A549 (cell line): Measurements from ENCODE around the gene ERCC8. TPM values are rescaled to one million over a fixed set of nuclear protein-coding genes. Genes with fewer than 3 reads are reported as not detected.

Experiments
- ATAC-seq, 2 experiments: fragments of 200-7000 bp in 1 of 2; fragments of >200 bp in 1 of 2; cut with Nextera tagmentation in 1 of 2; cut with Tn5 transposase in 1 of 2; 3 replicates each; pipeline versions ENCODE4 v1.8.0 to v1.9.1; 2018 to 2020; ENCODE audit warnings: mild to moderate bottlenecking in 1 of 2, moderate library complexity in 1 of 2
- CTCF ChIA-PET: fragments of 300-600 bp; sonication (Branson Sonifier 250); formaldehyde crosslinking; extraction: SDS; loops from one replicate; lab custom pipeline; 2021; ENCODE audit warnings: antibody characterized with exemption, inconsistent platforms; lab: Yijun Ruan, JAX
- POLR2A ChIA-PET: fragments of 350-600 bp; formaldehyde crosslinking; extraction: SDS; loops from one replicate; lab custom pipeline; 2021; ENCODE audit warnings: antibody characterized with exemption, inconsistent platforms; lab: Yijun Ruan, JAX
- DNase-seq, 2 experiments: peaks; one replicate each; pipeline versions ENCODE4 v3.0.0 to v3.0.0-alpha.2; 2011 to 2016; ENCODE audit warnings: low read depth in 1 of 2, low spot score in 1 of 2
- FAIRE-seq: peaks from 2 replicates; lab custom pipeline; 2011; peaks lifted over from hg19 to GRCh38; lab: Jason Lieb, UNC
- H3K27ac ChIP-seq, 2 experiments: fragments of >200 bp; sonication (Bioruptor Twin); formaldehyde crosslinking; 3 replicates each; pipeline ENCODE4 v1.5.1; 2016 to 2017
- H3K4me1 ChIP-seq: fragments of >200 bp; sonication (Bioruptor Twin); formaldehyde crosslinking; 3 replicates; pipeline ENCODE4 v1.6.1; 2016
- H3K4me2 ChIP-seq: fragments of >200 bp; sonication (Bioruptor Twin); formaldehyde crosslinking; 3 replicates; pipeline ENCODE4 v1.6.1; 2016
- H3K4me3 ChIP-seq: fragments of >200 bp; sonication (Bioruptor Twin); formaldehyde crosslinking; 3 replicates; pipeline ENCODE4 v1.5.1; 2016
- H3K9me3 ChIP-seq: fragments of >200 bp; sonication (Bioruptor Twin); formaldehyde crosslinking; 3 replicates; pipeline ENCODE4 v1.6.1; 2016
- ATOH8 ChIP-seq: fragments of 250-450 bp; sonication (Bioruptor Pico); IDR thresholded peaks from 2 replicates; pipeline ENCODE4 v1.5.0; 2020; ENCODE audit warnings: low read depth, mild to moderate bottlenecking, moderate library complexity
- BCL3 ChIP-seq: fragments of >200 bp; sonication (Bioruptor Twin); formaldehyde crosslinking; IDR thresholded peaks from 3 replicates; pipeline ENCODE4 v1.6.1; 2016
- BHLHE40 ChIP-seq: IDR thresholded peaks from 2 replicates; pipeline ENCODE4 v1.6.1; 2012; ENCODE audit warnings: low read depth, low read length, inconsistent platforms
- CBX8 ChIP-seq: fragments of 200-600 bp; sonication (generic); IDR thresholded peaks from 2 replicates; pipeline ENCODE4 v1.6.1; 2016
- CEBPB ChIP-seq, 2 experiments: fragments of >200 bp in 1 of 2; sonication (Bioruptor Twin) in 1 of 2; formaldehyde crosslinking in 1 of 2; IDR thresholded peaks; 2 replicates each; pipeline ENCODE4 v1.6.1; 2012 to 2016
- CHD2 ChIP-seq: fragments of 150-350 bp; IDR thresholded peaks from 2 replicates; pipeline ENCODE4 v1.6.1; 2014; ENCODE audit warnings: low read length; ENCODE audit not compliant: partially characterized antibody
- FOSB ChIP-seq: fragments of 250-450 bp; sonication (Bioruptor Pico); IDR thresholded peaks from 2 replicates; pipeline ENCODE4 v1.5.0; 2020; ENCODE audit warnings: mild to moderate bottlenecking, moderate library complexity
- FOSL2 ChIP-seq, 2 experiments: fragments of 450-650 bp in 1 of 2; fragments of >200 bp in 1 of 2; sonication (Bioruptor Twin) in 1 of 2; formaldehyde crosslinking; IDR thresholded peaks; 2 replicates each; pipeline versions ENCODE4 v1.5.0 to v1.6.1; 2016 to 2020; ENCODE audit warnings: mild to moderate bottlenecking in 1 of 2, moderate library complexity in 1 of 2
- HEYL ChIP-seq: fragments of 250-450 bp; sonication (Bioruptor Pico); IDR thresholded peaks from 2 replicates; pipeline ENCODE4 v1.8.0; 2021; ENCODE audit warnings: mild to moderate bottlenecking, moderate library complexity
- KDM5A ChIP-seq: fragments of 200-600 bp; sonication (generic); IDR thresholded peaks from 2 replicates; pipeline ENCODE4 v1.6.1; 2016; ENCODE audit warnings: antibody characterized with exemption, mild to moderate bottlenecking
- MAX ChIP-seq: IDR thresholded peaks from 2 replicates; pipeline ENCODE4 v1.6.1; 2012
- NR3C1 ChIP-seq: fragments of >200 bp; sonication (Bioruptor Twin); formaldehyde crosslinking; IDR thresholded peaks from 3 replicates; pipeline ENCODE4 v1.6.1; 2017
- PHF8 ChIP-seq: fragments of 200-600 bp; sonication (generic); IDR thresholded peaks from 2 replicates; pipeline ENCODE4 v1.6.1; 2016; ENCODE audit warnings: low read depth, mild to moderate bottlenecking, antibody characterized with exemption, moderate library complexity, borderline replicate concordance
- POLR2A ChIP-seq: IDR thresholded peaks from 2 replicates; pipeline ENCODE4 v1.6.1; 2012; ENCODE audit warnings: mild to moderate bottlenecking, low read length
- REST ChIP-seq: fragments of 200-600 bp; sonication (generic); IDR thresholded peaks from 2 replicates; pipeline ENCODE4 v1.6.1; 2016; ENCODE audit warnings: antibody characterized with exemption, mild to moderate bottlenecking, moderate library complexity
- SREBF2 ChIP-seq: fragments of 450-650 bp; IDR thresholded peaks from 2 replicates; pipeline ENCODE4 v1.6.1; 2014; ENCODE audit warnings: mild to moderate bottlenecking, moderate library complexity
- TFCP2L1 ChIP-seq: fragments of 250-450 bp; sonication (Bioruptor Pico); IDR thresholded peaks from 2 replicates; pipeline ENCODE4 v1.5.0; 2021; ENCODE audit warnings: mild to moderate bottlenecking
- TP53 ChIP-seq: fragments of 250-450 bp; sonication (Bioruptor Pico); IDR thresholded peaks from 2 replicates; pipeline ENCODE4 v1.5.0; 2021; ENCODE audit warnings: mild to moderate bottlenecking, moderate library complexity
- ZNF302 ChIP-seq: fragments of 250-450 bp; sonication (Bioruptor Pico); IDR thresholded peaks from 2 replicates; pipeline ENCODE4 v1.9.0; 2021; ENCODE audit warnings: inconsistent platforms, mild to moderate bottlenecking, moderate library complexity
- WGBS: methylation state at CpG from one replicate; pipeline ENCODE4 v1.1.6; 2017; ENCODE audit errors: missing lambda C conversion rate; 5-methylcytosine and 5-hydroxymethylcytosine counted together
- polyA plus RNA-seq, 4 experiments: library from polyadenylated mRNA; depleted of rRNA in 3 of 4; stranded (reverse); fragments of >200 nt; fragmentation: RNase III in 1 of 4; extraction: RNeasy Plus Mini Kit Qiagen cat#74134 plus additional on column Dnase treatment in 1 of 4; gene quantifications; 2 replicates in 3 of 4; 3 replicates in 1 of 4; pipeline ENCODE4 v1.2.3, GENCODE V29; 2011 to 2017

ERCC8 gene
- polyA plus RNA-seq, 2 of the 4 experiments (the other 2 are of a cell fraction) = 22.9 to 31.5 TPM

- TF ChIP-seq REST (no peak), TP53 (CRISPR knock-in tag) (no peak), TFCP2L1 (CRISPR knock-in tag) (no peak), PHF8 (no peak), FOSL2 (IDR thresholded peaks at IDR 0.05) (no peak), FOSL2 (CRISPR knock-in tag; IDR thresholded peaks at IDR 0.05) (no peak)
Measured at GRCh38 chr5:60852940-60853339, 91.9 kb downstream of the ERCC8 start (continued).

GRCh38 chr5:60852317-60852716, 92.6 kb downstream of the ERCC8 start:
- no peak overlapping the region for H3K4me3 ChIP-seq

GRCh38 chr5:60851626-60852025, 93.2 kb downstream of the ERCC8 start:
- CTCF ChIA-PET = interaction anchor here (1.5 to 1.6 kb wide), 2 partner anchors 16 to 174 kb away, joined by 3 to 8 read pairs; no protein-coding TSS in a partner anchor
- TF ChIP-seq MAX (no peak), HEYL (CRISPR knock-in tag) (no peak), CHD2 (no peak), FOSB (no peak), POLR2A (no peak), CEBPB (IDR thresholded peaks at IDR 0.05) (no peak), NR3C1 (no peak)
- TF ChIP-seq, all 56 proteins: peak for 0
- Histone ChIP-seq H3K4me2 (no peak overlapping the region), H3K4me3 (no peak overlapping the region), H3K4me1 (no peaks in the 10 kb centered on the region), H3K9me3 (no peaks in the 10 kb centered on the region), H3K27ac (no peak overlapping the region)
- no peak for DNase-seq
- peak; percentile 32 for FAIRE-seq
- ATAC-seq = no peak
- POLR2A ChIA-PET = no interaction called here

More at GRCh38 chr5:60852317-60852716, 92.6 kb downstream of the ERCC8 start:
- Histone ChIP-seq H3K9me3 (no peaks in the 10 kb centered on the region), H3K27ac (no peak overlapping the region), H3K4me1 (no peaks in the 10 kb centered on the region), H3K4me2 (no peak overlapping the region)
- CTCF ChIA-PET = interaction anchor here (0.6 to 1.6 kb wide), 3 partner anchors 15 to 175 kb away, joined by 3 to 8 read pairs (median 3); no protein-coding TSS in a partner anchor
- 55% methylated on average over 2 of the region's 2 CpGs for WGBS
- POLR2A ChIA-PET = no interaction called here
- FAIRE-seq (no peak), ATAC-seq (peak in 1 of 2 experiments; percentile 54; a peak in 1 of 6 replicates), DNase-seq (no peak)
- TF ChIP-seq KDM5A = no peak
- TF ChIP-seq CBX8 = no peak
- no peak for TF ChIP-seq BCL3
- no peak for TF ChIP-seq ATOH8 (CRISPR knock-in tag)
- TF ChIP-seq BHLHE40 = no peak
- TF ChIP-seq SREBF2 = no peak
- no peak for TF ChIP-seq ZNF302 (CRISPR knock-in tag)
- TF ChIP-seq CEBPB (IDR thresholded peaks at IDR 0.05) = no peak
- no peak for TF ChIP-seq FOSB
